Ovary (tissue), 3 donors: Measurements from ENCODE around the gene MRAS.

Source experiments
- CTCF ChIP-seq, 3 donors: fragments of 450-650 bp in 2 of 3; fragments of 200-600 bp in 1 of 3; IDR thresholded peaks; one replicate each; pipeline versions ENCODE4 v1.5.1 to v1.8.0; 2016 to 2022; ENCODE audit warnings: antibody characterized with exemption in 3 of 3, mild to moderate bottlenecking in 1 of 3
- EP300 ChIP-seq: sonication (generic); formaldehyde crosslinking; IDR thresholded peaks from one replicate; pipeline ENCODE4 v1.6.1; 2017; ENCODE audit warnings: antibody characterized with exemption
- POLR2A ChIP-seq: fragments of 450-650 bp; IDR thresholded peaks from one replicate; pipeline ENCODE4 v1.6.1; 2017; ENCODE audit warnings: antibody characterized with exemption, mild to moderate bottlenecking, moderate library complexity
- donor health status: DM: no; HTN: no; CAD: no.

GRCh38 chr3:138349926-138350665 is 1.7 kb downstream of the MRAS start:
- TF ChIP-seq EP300, result no peak
- no peak for TF ChIP-seq POLR2A
- TF ChIP-seq CTCF (IDR thresholded peaks at IDR 0.05), result no peak
